Stimulated activated CD8-positive, alpha-beta memory T cell treated with anti-CD3 and anti-CD28 coated beads, Interleukin-7, amount 100 ng/mL, for 4 hours (primary cell): ENCODE data around the gene POLR3B.

Experiments
- DNase-seq, 2 donors: peaks; one replicate each; pipeline ENCODE4 v3.0.0-alpha.2; 2020; ENCODE audit warnings: low read depth in 2 of 2

The POLR3B gene

DNA sequence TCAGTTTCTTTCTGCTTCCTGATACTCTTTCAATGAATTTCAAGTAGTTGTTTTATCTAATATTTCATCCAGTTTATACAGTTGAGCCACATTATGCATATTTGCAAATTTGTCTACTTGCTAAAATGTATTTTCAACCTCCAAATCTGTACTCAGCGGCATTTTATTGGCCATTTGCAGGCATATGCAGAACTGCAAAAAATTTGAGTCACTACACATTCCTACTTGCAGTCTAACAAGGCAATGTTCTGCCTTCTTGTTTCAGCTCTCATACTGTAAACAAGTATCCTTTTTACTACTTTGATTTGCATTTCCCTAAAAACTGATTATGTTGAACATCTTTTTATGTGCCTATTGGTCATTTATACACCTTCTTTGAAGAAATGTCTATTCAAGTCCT is 55.0 kb downstream of the POLR3B start:
- no peak for DNase-seq

- no peak for DNase-seq
Measured at GRCh38 chr12:106415134-106415533, 57.6 kb downstream of the POLR3B start.

GRCh38 chr12:106416273-106416672 is 58.7 kb downstream of the POLR3B start:
- DNase-seq = no peak

- DNase-seq = no peak
Measured at GRCh38 chr12:106417926-106418910, 60.7 kb downstream of the POLR3B start.

GRCh38 chr12:106418970-106419369 is 61.4 kb downstream of the POLR3B start:
- no peak for DNase-seq

DNA sequence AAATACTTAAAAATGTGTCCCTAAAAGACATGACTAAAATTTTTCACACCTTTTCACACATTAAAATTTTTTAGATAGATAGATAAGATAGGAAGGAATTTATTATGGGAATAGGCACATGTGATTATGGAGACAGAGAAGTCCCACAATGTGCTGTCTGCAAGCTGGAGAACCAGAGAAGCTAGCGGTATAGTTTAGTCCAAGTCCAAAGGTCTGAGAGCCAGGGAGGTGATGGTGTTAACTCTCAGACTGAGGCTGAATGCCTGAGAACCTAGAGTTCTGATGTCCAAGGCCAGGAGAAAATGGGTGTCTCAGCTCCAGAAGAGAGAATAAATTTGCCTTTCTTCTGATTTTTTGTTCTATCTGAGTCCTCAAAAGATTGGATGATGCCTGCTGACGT is 65.7 kb downstream of the POLR3B start:
- no peak for DNase-seq

GRCh38 chr12:106425061-106425702 is 67.6 kb downstream of the POLR3B start:
- no peak for DNase-seq

GRCh38 chr12:106427917-106428316 is 70.4 kb downstream of the POLR3B start:
- DNase-seq = no peak

- DNase-seq = no peak
Measured at GRCh38 chr12:106428384-106428783, 70.8 kb downstream of the POLR3B start.

DNA sequence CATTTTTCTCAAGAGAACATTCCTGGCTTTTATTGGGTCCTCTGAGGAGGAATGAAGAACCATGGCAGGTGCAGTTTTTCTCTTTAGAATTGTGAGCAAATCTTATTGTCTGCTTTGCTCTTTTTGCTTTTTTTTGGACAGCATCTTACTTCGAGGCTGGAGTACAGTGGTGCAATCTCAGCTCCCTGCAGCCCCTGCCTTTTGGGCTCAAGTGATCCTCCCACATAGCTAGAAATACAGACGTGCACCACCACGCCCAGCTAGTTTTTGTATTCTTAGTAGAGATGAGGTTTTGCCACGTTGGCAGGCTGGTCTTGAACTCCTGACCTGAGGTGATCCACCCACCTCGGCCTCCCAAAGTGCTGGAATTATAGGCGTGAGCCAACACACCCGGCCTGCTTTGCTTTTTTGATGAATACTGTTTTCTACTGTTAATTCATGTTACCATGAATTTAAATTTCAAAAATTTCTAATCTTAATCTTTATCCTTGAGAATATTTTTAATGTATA is 71.5 kb downstream of the POLR3B start:
- no peak for DNase-seq

- DNase-seq = no peak
Measured at GRCh38 chr12:106429636-106430035, 72.1 kb downstream of the POLR3B start.

GRCh38 chr12:106431839-106432411 is 74.4 kb downstream of the POLR3B start:
- DNase-seq = no peak

DNA sequence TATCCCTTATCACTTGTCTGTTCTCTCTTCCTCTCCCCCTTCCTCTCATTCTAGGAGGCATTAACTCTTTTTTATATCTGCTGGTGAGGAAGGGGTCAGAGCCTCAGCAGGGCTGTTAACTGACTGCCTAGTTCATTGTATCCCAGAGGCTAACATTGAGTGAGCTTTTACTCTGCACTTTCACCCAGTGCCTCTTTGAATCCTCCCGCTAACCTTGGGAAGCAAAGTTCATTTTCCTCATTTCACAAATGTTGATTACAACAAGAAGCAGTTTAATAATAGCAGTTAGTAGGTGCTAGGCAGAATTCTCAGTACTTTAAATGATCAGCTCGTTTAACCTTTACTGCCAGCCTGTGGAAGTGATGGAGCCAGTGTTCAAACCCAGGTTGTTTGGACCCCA is 75.5 kb downstream of the POLR3B start:
- DNase-seq = no peak

DNA sequence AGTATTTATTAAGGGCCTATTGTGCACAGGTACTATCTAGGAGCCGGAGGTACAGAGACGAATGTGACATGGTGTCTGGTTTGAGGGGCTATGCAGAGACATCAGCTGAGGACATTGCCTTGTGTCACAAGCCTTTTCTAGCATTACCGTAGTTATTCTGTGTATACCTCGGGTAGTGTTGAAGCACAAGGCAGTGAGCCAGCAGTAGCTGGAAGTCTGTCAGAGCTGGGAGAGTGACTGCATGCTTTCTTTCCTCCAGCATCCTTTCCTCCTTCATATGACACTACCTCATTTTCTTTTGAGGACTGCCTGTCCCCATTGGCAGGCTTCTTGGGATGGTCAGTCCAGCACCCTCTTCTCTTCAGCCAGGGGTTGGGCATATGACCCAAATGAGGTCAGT is 77.0 kb downstream of the POLR3B start:
- DNase-seq = no peak

DNA sequence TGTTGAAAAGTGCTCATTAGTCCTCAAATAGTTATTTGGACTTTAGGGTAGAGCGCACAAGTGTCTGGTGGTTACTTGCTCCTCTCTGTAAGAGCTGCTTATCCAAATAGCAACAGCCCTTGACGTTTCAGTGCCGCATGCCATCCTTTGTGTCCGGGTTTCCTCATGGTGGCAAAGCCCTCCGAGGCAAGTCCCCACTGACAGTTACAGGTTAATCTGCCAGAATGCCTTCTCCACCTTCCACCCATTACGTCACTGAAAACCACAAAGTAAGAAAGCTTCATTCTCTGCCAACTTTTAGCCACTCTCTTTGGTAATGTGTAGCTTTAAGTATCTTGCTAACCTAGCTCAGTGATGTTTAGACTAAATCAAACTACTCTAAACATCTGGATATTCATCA is 78.6 kb downstream of the POLR3B start:
- DNase-seq = no peak

GRCh38 chr12:106442575-106442974 is 85.0 kb downstream of the POLR3B start:
- DNase-seq = no peak

GRCh38 chr12:106445053-106445452 is 87.5 kb downstream of the POLR3B start:
- DNase-seq = no peak

DNA sequence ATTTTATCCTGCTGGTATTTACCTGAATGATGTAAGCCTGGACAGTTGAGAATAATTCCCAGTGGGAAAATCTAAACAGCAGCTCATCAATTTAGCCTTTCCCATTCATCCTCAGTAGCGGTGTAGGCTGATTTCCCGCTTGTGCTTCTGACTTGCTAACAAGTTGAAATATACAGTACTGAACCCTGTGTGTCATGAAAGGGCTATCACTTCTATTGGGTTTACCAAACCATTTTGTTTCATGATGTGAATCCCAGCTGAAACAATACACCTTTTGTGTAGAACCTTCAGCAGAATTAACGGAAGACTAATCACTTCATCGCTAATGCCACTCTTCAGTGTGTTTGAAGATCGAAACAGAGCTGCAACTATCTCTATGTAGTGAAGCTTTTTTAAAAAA is 88.4 kb downstream of the POLR3B start:
- no peak for DNase-seq

- DNase-seq = no peak
Measured at GRCh38 chr12:106446419-106447092, 89.0 kb downstream of the POLR3B start.

DNA sequence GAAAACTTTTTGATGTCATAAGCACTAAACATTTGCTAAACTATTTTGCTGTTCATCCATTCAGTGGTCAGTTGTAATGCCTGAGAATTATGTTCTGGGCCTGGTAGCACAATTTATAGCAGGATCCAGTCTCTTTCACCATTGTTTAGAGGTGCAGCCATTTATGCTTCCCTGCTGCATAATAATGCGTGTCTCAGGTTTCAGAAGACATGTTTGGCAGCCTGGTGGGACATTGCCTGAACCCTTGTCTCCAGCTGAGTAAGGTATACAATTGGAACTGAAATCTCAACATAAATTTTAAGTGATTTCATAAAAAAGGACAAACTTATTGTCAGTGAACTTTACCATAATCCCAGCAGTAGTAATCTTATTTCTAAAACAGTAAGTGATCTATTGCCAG is 94.8 kb downstream of the POLR3B start:
- DNase-seq = no peak

GRCh38 chr12:106455111-106455510 is 97.6 kb downstream of the POLR3B start:
- DNase-seq = no peak

GRCh38 chr12:106459124-106459523 is 101.6 kb downstream of the POLR3B start:
- DNase-seq = no peak
